GM04503 (cell line): Measurements from ENCODE around the gene PERM1.

Source experiments
- DNase-seq: peaks from one replicate; pipeline ENCODE4 v3.0.0-alpha.2; 2012; ENCODE audit warnings: low read depth

The PERM1 gene

DNA sequence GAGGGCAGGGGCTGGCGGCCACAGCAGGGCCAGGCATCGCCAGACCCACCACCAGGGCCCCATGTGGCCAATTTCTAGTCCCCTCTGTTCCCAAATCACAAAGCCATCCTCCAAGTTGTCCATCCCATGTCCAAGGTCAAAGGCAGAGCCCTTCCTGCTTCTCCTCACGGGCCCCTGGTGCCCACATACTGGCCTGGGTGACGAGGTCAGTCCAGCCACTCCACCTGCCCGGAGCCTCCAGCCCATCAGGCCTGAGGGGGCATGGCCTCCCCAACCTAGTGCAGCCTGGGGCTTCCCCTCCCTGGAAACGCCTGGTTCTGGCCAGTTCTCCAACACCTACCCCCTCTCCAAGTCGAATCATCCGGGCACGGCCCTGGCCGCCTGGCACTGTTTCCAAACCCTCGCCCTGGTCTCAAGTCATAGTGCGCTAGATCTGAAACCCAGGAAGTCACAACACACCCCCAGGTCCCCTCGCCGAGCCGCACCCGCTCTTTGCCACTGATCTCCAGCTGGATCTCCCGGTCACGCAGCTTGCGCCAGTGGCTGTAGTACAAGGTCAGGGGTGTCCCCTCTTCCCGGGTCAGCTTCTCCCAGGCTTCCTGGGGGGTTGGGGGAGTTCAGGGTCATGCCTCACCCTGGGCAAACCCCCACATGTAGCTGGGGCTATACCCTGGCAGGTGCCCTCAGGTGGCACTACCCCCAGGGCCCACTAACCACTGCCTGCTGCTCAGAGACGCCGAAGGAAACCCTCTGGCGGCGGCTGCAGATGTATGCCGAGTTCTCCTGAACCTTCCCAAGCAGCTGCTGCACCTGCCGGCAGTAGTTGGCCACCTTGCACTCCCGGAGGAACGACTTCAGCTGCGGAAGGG is 36.0 kb downstream of the PERM1 start:
- DNase-seq = no peak

DNA sequence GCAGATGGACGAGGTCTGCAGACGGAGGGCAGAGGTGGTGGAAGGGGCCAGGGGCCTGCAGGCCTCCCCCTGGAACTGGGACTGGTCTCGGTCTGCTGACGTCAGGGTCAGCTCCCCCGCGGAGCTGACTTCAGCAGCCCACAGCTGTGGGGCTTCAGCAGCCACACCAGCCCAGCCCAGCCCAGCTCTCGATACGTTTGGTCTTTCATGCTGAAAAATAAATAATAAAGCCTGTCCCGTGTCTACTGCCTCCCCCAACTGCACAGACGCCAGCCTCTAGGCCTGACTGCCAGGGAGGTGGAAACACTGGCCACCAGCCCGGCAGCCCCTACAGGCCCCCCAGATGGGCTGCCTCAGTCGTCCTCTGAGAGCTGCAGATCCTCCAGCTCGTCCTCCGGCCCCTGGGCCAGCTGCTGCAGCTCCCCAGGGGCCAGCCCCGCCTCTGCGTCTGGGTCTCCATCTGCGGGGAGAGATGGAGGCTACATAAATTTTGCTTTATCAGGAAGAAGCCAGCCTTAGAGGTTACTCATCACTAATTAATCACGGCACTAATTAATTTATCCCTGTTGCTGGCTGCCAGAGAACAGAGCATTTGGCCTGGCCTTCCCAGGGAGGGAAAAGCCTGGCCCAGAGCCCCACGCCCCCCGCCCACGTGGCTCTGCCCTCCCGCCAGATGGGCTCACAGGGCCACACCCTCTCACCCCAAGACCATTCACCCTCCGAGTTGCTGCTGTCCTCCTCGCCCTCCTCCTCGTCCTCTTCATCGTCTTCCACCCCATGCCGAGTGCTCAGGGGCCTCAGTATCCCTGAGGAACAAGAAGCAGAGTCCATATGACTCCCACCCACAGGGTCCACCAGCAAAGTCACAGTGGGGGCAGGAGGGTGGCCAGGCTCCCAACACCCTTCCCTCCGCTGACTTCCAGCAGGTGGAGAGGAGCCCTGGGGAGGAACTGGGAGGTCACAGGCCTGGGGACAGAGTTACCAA is 37.3 kb downstream of the PERM1 start:
- DNase-seq = no peak

DNA sequence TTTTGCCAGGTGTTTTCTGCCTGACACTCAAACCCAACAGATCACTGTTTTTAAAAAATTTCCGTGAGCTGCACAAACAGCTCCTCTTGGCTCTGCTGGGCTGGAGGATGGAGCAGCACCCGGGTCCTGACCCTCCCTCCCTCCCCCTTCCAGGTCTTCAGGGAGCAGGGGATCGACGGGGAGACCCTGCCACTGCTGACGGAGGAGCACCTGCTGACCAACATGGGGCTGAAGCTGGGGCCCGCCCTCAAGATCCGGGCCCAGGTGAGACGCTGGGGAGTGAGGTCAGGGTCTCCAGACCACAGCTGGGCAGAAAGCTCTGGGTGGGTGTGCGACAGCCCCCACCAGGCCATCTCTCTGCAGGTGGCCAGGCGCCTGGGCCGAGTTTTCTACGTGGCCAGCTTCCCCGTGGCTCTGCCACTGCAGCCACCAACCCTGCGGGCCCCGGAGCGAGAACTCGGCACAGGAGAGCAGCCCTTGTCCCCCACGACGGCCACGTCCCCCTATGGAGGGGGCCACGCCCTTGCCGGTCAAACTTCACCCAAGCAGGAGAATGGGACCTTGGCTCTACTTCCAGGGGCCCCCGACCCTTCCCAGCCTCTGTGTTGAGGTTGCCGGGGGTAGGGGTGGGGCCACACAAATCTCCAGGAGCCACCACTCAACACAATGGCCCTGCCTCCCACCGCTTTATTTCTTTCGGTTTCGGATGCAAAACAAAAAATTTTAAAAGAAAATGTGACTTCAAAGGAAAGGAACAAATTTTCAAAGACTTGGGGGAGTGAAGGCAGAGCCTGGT is 38.1 kb downstream of the PERM1 start:
- no peak for DNase-seq

DNA sequence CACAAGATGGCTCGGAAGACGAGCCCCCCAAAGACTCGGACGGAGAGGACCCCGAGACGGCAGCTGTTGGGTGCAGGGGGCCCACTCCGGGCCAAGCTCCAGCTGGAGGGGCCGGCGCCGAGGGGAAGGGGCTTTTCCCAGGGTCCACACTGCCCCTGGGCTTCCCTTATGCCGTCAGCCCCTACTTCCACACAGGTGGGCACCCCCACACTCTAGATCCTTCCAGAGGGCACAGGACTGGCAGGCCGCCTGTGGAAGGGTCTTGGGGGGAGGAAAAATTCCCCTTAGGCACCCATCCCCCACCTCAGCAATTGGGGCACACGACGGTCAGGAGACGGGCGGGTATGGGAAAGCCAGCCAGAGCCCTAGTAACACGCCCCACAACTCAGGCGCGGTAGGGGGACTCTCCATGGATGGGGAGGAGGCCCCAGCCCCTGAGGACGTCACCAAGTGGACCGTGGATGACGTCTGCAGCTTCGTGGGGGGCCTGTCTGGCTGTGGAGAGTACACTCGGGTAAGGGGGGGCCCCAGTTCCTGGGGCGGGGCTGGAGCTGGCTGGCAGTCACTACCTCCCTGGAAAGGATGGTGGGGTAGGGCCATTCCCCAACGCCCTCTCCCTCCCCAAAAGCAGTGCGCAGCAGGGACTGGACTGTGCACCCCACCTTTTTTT is 38.9 kb downstream of the PERM1 start:
- DNase-seq = no peak

DNA sequence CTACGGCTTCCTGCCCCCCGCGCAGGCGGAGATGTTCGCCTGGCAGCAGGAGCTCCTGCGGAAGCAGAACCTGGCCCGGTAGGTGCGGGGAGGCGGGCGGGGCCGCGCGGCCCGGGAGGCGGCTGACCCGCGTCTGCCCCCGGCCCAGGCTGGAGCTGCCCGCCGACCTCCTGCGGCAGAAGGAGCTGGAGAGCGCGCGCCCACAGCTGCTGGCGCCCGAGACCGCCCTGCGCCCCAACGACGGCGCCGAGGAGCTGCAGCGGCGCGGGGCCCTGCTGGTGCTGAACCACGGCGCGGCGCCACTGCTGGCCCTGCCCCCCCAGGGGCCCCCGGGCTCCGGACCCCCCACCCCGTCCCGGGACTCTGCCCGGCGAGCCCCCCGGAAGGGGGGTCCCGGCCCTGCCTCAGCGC is 39.5 kb downstream of the PERM1 start:
- DNase-seq = no peak

DNA sequence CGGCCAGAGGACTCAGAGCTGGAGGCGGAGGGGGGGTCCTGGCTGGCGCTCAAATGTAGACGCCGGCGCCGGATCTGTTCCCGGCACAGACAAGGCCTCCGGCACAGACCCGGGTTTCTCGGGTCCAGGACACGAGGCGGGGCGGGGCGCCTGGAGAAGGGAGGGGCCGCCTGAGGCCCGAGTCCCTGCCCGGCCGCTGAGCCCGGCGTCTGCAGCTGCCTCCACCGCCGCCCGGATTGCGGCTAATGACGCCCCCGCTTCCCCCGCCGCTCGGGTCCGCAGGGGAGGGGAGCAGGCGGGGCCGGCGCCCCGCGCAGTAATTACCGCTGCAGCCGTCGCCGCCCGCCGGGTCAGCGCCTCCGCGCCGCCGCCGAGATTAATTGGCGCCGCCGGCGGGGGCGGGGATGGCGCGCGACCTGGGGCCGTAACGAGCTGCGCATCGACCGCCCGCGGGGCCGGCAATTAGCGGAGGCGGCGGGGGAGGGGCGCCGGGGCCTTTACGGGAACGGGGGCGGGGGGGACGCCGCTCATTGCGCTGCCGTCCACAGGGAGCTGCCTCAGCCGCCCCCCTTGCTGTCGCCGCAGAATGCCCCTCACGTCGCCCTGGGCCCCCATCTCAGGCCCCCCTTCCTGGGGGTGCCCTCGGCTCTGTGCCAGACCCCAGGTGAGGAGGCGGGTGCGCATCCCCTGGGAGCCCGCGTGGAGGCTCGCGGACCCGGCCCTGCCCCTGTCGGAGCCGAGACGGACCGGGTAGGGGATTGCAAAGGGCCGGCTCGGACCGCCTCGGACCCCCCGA is 40.1 kb downstream of the PERM1 start:
- no peak for DNase-seq

DNA sequence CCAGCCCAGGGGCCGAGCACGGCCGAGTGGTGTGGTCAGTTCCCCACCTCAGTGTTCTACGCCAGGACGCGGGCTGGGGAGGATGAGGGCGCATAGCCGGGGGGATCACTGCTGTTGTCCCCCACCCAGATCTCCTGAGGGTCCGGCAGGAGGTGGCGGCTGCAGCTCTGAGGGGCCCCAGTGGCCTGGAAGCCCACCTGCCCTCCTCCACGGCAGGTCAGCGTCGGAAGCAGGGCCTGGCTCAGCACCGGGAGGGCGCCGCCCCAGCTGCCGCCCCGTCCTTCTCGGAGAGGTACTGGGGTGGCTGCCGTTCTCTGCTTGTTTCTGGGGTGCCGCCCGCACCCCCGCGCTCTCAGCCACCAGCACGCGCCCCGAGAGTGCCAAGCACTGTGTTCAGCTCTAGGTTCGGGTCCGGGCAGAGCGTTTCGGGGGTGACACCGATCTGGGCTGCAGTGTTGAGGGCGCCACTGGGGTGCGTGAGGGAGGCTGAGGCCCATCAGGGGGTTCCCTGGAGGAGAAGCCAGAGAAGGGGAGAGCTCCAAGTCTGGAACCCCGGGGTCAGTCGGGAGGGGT is 40.8 kb downstream of the PERM1 start:
- DNase-seq = no peak

DNA sequence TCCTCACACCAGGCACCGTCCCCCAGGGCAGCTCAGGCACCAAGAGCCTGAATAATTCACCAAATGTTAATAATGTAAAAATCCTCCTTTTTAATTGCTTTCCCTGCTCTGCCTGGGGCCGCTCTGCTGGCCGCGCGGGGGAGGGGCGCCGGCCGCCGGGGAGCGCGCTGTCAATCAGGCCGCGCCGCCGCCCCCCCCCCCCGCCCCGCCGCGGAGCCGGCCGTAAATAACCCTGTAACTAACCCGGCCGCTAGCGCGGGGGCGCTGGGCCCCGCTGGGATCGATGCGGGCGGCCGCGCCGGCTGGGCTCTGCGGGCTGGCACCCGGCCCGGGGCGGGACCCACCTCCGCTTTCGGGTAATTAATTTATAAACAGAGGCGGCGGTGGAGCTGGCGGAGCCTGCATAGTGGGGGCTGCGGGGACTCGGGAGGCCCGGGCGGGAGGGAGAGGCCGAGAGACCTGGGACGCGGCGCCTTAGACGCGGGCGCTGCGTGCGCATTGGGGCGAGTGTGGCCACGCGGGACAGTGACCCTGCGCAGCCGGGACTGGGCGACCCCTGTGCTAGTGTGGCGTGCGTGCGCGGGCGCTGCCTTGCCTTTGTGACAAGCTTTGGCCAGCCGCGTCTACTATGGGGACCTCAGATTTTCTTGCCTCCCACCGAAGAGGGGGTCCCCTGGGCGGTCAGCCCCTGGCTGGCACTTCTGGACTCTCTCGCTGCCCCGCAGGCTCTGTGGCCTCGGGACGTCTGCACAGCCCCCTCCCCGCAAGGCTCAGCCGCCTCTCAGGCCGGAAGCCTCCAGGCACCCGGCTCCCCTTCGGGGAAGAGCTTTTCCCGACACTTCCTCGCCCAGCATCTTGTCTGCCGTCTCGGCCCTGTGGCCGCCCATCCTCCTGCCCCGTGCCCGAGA is 41.5 kb downstream of the PERM1 start:
- DNase-seq = no peak

DNA sequence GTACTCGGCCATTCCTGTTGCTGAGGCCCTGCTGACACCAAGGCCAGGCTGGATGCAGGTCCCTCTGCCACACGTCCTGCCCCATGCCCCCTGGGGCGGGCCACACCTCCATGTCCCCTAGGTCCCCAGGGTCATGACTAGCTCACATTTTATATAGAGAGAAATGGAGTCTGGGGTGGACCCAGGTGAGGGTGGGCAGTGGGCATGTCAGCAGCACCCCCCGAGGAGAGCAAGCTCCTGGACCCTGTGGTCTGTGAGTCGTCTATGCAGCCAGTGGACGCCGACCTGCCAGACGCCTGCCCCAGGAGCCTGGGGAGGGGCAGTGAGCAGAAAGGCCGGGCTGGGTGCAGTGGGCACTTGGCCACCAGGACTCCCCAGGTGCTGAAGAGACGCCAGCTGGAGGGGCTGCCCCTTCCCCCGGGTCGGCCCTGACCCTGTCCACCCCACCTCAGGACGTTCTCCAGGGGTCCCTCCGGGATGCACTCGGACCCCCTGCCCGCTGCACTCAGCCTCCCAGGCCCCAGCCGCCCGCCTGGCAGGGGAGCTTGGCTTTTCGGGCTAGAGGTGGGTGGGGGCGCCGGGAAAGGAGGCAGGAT is 42.3 kb downstream of the PERM1 start:
- no peak for DNase-seq

DNA sequence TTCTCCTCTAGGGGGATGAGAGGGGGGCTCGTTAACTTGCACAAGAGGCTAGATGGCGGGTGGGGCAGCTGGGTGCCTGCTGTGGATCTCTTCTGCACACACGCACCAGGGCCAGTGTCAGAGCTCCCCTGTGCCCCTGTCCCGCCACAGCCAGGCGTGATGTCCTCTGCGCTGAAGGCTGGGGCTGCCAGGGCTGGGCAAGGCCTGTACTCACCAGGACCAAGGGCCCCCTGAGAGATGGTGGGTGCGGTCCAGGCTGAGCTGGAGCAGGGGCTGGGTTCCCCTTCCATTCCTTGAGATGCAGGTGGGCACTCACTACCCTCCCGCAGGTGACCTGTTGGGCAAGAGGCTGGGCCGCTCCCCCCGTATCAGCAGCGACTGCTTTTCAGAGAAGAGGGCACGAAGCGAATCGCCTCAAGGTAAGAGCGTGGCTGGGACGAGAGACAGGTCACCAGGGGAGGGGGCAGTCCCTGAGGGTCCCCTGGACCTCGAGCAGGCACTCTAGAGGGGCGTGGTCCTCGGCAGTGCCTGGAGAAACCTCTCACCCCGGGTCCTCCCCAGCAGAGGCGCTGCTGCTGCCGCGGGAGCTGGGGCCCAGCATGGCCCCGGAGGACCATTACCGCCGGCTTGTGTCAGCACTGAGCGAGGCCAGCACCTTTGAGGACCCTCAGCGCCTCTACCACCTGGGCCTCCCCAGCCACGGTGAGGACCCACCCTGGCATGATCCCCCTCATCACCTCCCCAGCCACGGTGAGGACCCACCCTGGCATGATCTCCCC is 43.0 kb downstream of the PERM1 start:
- no peak for DNase-seq

DNA sequence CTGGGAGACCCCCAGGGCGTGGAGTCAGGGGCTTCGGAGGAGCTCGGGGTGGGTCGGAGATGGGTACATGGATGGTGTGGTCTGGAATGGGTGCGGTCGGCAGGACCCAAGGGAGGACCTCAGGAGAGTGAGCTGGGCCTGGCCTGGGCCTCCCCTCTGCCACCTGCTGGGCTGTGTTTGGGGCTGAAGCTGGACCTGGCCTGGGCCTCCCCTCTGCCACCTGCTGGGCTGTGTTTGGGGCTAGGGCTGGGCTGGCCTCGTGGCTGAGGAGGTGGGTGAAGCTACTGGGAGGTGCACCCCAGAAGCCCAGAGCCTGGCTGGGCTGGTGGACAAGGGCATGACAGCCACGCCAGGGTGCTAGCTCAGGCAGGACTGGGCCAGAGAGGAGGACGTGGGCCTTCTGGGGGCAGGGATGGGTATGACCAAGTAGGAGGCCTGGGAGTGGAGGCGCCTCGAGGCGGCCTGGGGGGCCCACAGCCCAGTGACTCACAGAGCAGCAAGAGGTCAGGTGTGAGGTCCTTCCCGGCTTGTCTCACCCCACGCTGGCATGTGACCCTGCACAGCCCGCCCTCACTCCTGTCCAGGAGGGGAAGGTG is 43.7 kb downstream of the PERM1 start:
- no peak for DNase-seq

DNA sequence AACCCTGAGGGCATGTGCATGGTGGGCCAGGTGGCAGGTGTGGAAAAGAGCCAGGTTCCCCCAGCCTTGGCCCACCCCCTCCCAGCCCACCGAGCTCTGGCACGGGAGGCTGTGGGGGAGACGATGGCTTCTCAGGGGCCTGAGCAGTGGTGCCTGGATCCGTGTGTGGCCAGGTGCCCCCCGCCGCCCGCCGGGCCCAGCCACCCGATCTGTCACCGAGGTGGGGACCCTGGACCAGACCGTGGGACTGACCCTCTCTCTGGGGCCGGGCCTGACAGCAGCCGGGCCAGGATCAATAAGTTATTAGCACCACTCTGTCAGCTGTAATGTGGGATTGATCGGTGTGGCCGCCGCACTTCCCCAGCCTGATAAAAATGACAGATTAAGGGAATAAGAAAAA is 44.4 kb downstream of the PERM1 start:
- DNase-seq = no peak

DNA sequence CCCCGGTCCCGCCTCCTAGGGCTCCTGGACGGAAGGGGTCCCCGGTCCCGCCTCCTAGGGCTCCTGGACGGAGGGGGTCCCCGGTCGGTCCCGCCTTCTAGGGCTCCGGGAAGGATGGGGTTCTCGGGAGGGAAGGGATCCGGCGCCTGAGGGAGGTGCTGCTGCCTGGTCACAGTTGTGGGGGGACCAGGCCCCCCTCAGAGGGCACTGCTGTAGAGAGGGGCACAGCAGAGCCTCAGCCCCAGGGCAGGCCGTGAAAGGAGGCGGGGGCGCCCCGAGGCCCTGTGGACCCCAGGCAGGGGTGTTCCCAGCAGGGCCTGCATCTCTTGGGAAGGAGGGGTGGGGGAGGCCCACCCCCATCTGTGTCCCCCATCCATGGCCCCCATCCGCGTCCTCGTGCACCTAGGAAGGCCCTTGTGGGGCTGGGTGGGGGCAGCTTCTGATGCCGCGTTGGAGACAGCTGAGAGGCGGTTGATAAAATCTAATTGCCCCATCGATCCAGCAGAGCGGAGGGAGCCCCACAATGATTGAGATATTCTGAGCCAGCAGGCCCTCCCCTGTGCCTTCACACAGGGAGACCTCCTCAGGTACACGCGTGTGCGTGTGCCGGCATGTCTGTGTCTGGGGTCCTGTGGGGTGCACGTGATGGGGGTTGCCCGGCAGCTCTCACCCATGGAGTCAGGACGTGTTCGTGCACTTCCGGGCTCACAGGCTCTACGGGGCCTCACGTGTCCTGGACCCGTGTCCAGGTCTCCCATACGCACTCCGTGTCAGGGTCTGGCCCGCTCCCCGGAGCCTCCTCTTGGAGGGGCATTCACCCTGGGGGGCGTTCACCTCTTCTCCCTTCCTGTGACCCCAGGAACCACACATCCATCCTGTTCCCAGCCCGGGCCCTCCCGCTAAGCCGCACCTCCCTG is 45.3 kb downstream of the PERM1 start:
- no peak for DNase-seq

DNA sequence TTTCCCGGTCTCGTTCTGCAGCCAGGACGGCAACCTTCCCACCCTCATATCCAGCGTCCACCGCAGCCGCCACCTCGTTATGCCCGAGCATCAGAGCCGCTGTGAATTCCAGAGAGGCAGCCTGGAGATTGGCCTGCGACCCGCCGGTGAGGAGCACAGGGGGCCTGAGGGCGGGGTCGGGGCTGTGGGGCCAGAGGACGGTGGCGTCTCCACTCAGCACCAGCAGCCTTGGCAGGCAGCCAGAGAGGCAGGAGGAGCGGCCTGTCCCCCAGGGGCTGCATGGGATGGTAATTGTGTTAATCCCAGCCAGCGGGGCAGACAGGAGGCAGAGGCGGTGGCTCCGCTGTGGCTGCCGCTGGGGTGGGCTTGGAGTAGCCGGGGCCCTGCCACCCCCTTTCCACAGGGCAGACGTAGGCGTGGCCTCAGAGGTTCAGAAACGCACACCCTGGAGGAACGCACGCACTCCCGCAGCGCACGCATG is 46.1 kb downstream of the PERM1 start:
- no peak for DNase-seq

DNA sequence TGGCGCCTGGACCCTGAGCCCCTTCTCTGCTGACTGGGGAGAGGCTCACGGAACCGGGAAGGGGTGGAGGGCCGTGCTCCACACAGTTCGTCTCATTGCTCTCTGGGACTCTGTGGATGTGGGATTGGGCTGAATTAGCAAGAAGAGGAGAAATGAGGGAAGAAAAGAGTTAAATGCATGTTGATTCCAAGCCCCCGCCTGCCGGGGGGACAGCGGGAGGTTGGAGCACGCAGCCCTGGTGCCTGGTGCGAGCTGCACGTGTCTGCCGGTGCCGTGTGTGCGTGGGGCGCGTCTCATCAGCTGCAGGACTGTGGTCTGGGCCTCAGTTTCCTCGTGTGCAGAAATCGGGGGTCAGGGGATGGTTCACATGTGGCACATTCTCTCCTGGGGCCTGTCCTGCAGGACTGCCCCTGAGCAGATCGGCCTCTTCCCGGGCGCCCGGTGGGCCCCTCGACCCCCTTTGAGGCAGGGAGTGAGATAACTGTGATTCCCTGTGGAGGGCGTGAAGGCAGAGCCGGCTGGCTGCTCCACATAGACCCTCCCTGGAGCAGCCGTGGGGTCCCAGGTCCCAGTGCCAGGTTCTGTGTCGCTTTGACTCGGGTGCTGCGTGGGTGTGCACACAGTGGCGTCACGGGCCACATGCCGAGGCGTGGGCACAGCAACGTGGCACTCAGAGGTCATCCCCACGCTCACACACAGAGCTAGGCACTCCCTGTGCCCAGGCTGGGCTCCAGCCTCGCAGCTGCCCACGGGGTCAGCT is 46.7 kb downstream of the PERM1 start:
- DNase-seq = no peak

DNA sequence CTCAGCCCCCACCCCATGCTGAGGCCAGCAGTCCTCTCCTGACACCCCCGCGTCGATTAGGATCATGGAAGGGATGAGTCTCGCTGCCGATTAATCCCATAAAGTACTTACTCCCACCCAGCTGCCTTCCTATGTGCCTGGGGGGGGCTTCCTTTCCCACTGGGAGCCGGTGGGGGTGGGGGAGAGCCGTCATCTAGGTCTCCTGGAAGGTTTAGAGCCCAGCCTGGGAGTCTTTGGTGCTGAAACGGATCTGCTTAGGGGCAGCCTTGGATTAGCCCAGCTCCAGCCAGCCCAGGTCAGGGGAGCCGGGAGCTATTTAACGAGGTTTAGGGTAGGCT is 48.3 kb downstream of the PERM1 start:
- DNase-seq = no peak
